ENCODE measurements around the gene ZNF236. TPM values are rescaled to one million over a fixed set of nuclear protein-coding genes. Genes with fewer than 3 reads are reported as not detected.

Gene ZNF236
- total and polyA plus RNA-seq, 4 donors: 0.38 to 23.6 (median 10.0) TPM

DNA sequence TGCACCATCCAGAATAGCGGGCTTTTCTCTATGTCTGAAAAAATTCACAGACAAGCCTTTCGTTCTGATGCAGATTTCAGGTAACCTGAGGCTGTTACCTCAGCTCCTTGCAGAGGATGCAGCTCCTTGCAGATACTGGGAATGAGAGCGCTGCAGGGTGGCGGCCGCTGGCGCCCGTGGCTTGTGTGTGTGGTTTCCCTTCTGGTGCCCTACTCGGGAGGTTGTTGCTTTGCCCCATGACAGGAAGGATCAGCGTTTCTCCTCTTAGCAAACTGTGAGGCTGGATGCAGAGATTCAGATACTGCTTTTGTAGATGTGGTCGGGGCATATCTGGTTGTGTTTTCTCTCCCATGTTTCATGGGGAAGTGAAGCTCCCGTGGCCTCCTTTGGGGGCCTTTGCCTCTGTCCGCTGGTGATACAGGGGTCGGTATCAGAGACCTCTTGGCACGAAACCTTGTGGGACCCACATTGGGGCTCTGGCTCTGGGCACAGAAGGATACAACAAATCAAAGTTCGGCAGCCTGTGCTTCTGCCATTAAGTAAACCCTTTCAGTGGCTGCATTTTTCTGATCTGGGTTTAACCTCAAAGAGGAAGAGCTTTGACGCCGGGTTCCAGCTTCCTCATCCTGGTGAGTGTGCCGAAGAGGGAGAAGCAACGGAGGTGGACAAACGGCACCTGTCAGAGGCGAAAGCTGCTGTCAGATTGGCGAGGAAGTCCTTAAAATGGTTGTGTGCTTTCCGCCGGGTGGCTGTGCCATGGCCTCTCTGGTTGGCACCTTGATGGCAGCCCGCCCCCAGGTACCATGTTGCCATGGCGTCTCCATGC is 182.4 kb downstream of the ZNF236 start:
- DNase-seq: peak; percentile 69 to 73
- no peaks in the 10 kb centered on the region for H3K27me3 ChIP-seq (ENCODE audit: control insufficient read depth in 1 of 2, insufficient read depth in 2 of 2, low read length in 1 of 2)
- no peak overlapping the region for H3K4me3 ChIP-seq (ENCODE audit: low read length in 2 of 2)
- ATAC-seq (ENCODE audit: low FRiP score): no peak
- intact Hi-C loops (cut with DNase I): loop anchor here (5.0 to 10.0 kb wide), 2 partner anchors 48 to 130 kb away; partner anchors contain the start of gene MBP (in 2 of the 2)
- no peaks in the 10 kb centered on the region for H3K9me3 ChIP-seq (ENCODE audit: control insufficient read depth, low read length)
- 84 to 86% methylated on average over 26 of the region's 26 CpGs for WGBS, 2 donors
- H3K27ac ChIP-seq (ENCODE audit: low read depth in 1 of 2, low read length in 2 of 2): no peak overlapping the region
- no peaks in the 10 kb centered on the region for H3K36me3 ChIP-seq (ENCODE audit: control insufficient read depth in 1 of 2, insufficient read depth in 2 of 2, low read length in 1 of 2)
- no peaks in the 10 kb centered on the region for H3K4me1 ChIP-seq (ENCODE audit: control insufficient read depth in 1 of 2, insufficient read depth in 2 of 2, low read length in 2 of 2)

DNA sequence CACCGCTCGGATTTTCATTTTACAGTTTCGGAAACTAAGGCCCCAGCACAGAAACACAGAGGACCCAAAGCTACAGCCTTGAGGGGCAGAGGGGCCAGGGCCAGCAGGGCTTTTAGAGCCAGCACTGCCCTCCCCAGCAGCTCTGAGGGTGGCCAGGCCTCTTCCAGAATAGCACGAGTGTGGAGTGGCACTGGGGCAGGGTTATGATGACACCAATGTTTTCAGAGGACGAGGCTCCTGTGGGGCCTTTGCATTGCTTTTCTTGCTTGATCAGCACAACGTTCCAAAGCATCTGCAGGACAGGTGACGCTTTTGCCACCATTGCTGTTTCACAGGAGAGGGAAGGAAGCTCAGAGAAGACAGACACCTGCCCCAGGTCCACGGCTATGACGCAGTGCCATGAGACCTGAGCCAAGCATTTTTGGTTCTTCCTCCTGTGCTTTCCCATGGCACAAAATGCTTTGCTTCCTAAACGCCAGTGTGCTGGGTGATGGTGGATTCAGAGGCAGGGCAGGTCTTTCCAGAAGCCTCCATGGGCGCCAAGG is 183.4 kb downstream of the ZNF236 start:
- intact Hi-C loops (cut with DNase I): loop anchor here (10.0 kb wide), 1 partner anchor 129 kb away; the partner anchor contains the start of gene MBP (in 2 of the 2)
- no peak overlapping the region for H3K27ac ChIP-seq (ENCODE audit: low read depth in 1 of 2, low read length in 2 of 2)

DNA sequence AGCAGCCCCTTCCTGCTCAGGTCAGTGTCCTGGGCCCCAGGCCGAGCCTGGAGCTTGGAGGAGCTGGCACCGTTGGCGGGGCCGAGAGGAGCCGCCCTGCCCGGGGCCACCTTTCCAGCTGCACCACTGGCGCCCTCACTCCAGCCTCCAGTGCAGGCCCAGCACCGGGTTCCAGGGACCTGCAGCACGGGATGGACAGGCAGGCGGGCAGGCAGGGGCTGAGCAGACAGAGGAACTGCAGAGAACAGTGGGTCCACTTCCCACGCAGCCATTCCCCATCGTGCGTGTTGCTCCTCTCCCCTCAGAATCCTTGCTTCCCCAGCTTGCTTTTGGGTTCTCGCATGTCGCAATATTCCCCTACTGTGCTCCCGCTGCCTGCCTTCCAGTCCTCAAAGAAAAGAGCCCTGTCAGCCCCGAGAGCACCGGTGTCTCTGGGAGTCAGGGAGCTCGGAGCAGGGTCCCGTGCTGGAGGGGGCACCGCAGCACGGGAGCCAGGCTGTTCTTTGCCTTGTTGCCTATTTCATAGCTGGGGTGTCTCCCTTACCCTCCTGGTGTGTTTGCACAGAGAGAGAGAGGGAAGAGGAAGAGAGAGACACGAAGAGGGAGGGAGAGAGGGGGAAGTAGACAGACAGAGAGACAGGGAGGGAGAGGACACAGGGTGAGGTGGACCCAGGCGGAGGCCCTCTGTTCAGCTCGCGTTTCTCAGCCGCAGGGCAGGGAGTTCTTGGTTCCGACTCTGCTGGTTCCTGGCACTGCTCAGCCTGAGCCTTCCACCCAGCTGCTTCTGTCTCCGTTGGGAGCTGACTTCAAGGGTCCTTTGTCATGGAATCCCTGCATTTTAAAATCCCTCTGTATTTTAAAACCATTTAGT is 184.2 kb downstream of the ZNF236 start:
- no peaks in the 10 kb centered on the region for H3K4me1 ChIP-seq (ENCODE audit: control insufficient read depth in 1 of 2, insufficient read depth in 2 of 2, low read length in 2 of 2)
- H3K27me3 ChIP-seq (ENCODE audit: control insufficient read depth in 1 of 2, insufficient read depth in 2 of 2, low read length in 1 of 2): no peaks in the 10 kb centered on the region
- H3K4me3 ChIP-seq (ENCODE audit: low read length in 2 of 2): no peak overlapping the region
- WGBS, 2 donors: 84 to 89% methylated on average over 28 to 29 of the region's 29 CpGs
- DNase-seq: peak; percentile 53 to 72
- no peaks in the 10 kb centered on the region for H3K36me3 ChIP-seq (ENCODE audit: control insufficient read depth in 1 of 2, insufficient read depth in 2 of 2, low read length in 1 of 2)
- ATAC-seq (ENCODE audit: low FRiP score): no peak
- no peaks in the 10 kb centered on the region for H3K9me3 ChIP-seq (ENCODE audit: control insufficient read depth, low read length)
- H3K27ac ChIP-seq (ENCODE audit: low read depth in 1 of 2, low read length in 2 of 2): no peak overlapping the region
- intact Hi-C loops (cut with DNase I): loop anchor here (10.0 kb wide), 1 partner anchor 128 kb away; the partner anchor contains the start of gene MBP (in 2 of the 2)

More for the DNA sequence above, 183.4 kb downstream of the ZNF236 start:
- Histone ChIP-seq H3K4me1 (ENCODE audit: control insufficient read depth in 1 of 2, insufficient read depth in 2 of 2, low read length in 2 of 2) (no peaks in the 10 kb centered on the region), H3K4me3 (ENCODE audit: low read length in 2 of 2) (no peak overlapping the region), H3K27me3 (ENCODE audit: control insufficient read depth in 1 of 2, insufficient read depth in 2 of 2, low read length in 1 of 2) (no peaks in the 10 kb centered on the region), H3K9me3 (ENCODE audit: control insufficient read depth, low read length) (no peaks in the 10 kb centered on the region), H3K36me3 (ENCODE audit: control insufficient read depth in 1 of 2, insufficient read depth in 2 of 2, low read length in 1 of 2) (no peaks in the 10 kb centered on the region)
- DNase-seq (peak in 1 of 2 donors; percentile 41), ATAC-seq (ENCODE audit: low FRiP score) (no peak)
- WGBS, 2 donors: 80 to 85% methylated on average over 11 of the region's 11 CpGs

DNA sequence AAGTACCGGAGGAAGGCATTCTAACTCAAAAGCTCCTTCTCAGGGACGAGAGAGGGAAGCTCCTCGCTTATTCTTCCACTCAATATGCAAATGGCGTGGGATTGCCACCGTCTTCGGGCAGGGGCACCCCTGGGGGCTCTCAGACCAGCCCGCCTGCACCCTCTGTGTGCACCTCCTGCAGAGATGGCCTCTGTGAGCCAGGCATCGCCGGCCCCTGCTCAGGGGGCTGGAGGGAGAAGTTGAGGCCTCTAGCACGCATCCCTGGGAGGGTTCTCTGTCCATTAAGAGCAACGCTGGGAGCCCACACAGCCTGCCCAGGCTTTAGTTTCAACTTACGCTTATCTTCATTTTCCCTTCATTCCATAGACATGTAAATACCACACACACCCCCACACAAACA is 184.9 kb downstream of the ZNF236 start:
- 78 to 81% methylated on average over 12 of the region's 12 CpGs for WGBS, 2 donors
- Histone ChIP-seq H3K9me3 (ENCODE audit: control insufficient read depth, low read length) (no peaks in the 10 kb centered on the region), H3K4me3 (ENCODE audit: low read length in 2 of 2) (no peak overlapping the region), H3K27me3 (ENCODE audit: control insufficient read depth in 1 of 2, insufficient read depth in 2 of 2, low read length in 1 of 2) (no peaks in the 10 kb centered on the region), H3K27ac (ENCODE audit: low read depth in 1 of 2, low read length in 2 of 2) (no peak overlapping the region), H3K4me1 (ENCODE audit: control insufficient read depth in 1 of 2, insufficient read depth in 2 of 2, low read length in 2 of 2) (no peaks in the 10 kb centered on the region), H3K36me3 (ENCODE audit: control insufficient read depth in 1 of 2, insufficient read depth in 2 of 2, low read length in 1 of 2) (no peaks in the 10 kb centered on the region)
- DNase-seq: peak in 1 of 2 donors; percentile 57
- intact Hi-C loops (cut with DNase I): loop anchor here (10.0 kb wide), 1 partner anchor 128 kb away; the partner anchor contains the start of gene MBP (in 2 of the 2)
- no peak for ATAC-seq (ENCODE audit: low FRiP score)

DNA sequence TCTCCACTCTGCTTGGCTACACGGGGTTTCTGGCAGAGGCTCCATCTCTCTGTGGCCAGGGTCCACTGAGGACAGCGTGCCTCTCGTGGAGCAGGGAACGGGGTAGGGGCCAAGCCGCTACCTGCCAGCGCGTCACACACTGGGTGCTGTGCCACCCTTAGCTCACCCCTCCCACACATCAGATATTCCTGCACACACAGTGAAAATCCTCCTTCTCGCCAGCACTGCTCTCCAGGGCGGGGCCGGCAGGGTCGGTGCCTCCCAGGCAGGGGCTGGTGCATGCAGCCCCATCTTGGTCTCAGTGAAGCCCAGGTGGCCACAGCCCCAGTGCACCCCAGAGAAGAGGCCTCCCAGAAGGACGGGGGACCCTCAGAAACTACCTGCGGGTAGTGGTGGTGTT is 185.6 kb downstream of the ZNF236 start:
- intact Hi-C loops (cut with DNase I): loop anchor here (10.0 kb wide), 1 partner anchor 127 kb away; the partner anchor contains the start of gene MBP (in 2 of the 2)
- DNase-seq (peak in 1 of 2 donors; percentile 66), ATAC-seq (ENCODE audit: low FRiP score) (no peak)
- Histone ChIP-seq H3K4me1 (ENCODE audit: control insufficient read depth in 1 of 2, insufficient read depth in 2 of 2, low read length in 2 of 2) (no peaks in the 10 kb centered on the region), H3K36me3 (ENCODE audit: control insufficient read depth in 1 of 2, insufficient read depth in 2 of 2, low read length in 1 of 2) (no peaks in the 10 kb centered on the region), H3K27ac (ENCODE audit: low read depth in 1 of 2, low read length in 2 of 2) (no peak overlapping the region), H3K4me3 (ENCODE audit: low read length in 2 of 2) (no peak overlapping the region), H3K9me3 (ENCODE audit: control insufficient read depth, low read length) (no peaks in the 10 kb centered on the region), H3K27me3 (ENCODE audit: control insufficient read depth in 1 of 2, insufficient read depth in 2 of 2, low read length in 1 of 2) (no peaks in the 10 kb centered on the region)
- WGBS, 2 donors: 91 to 92% methylated on average over 13 of the region's 13 CpGs

DNA sequence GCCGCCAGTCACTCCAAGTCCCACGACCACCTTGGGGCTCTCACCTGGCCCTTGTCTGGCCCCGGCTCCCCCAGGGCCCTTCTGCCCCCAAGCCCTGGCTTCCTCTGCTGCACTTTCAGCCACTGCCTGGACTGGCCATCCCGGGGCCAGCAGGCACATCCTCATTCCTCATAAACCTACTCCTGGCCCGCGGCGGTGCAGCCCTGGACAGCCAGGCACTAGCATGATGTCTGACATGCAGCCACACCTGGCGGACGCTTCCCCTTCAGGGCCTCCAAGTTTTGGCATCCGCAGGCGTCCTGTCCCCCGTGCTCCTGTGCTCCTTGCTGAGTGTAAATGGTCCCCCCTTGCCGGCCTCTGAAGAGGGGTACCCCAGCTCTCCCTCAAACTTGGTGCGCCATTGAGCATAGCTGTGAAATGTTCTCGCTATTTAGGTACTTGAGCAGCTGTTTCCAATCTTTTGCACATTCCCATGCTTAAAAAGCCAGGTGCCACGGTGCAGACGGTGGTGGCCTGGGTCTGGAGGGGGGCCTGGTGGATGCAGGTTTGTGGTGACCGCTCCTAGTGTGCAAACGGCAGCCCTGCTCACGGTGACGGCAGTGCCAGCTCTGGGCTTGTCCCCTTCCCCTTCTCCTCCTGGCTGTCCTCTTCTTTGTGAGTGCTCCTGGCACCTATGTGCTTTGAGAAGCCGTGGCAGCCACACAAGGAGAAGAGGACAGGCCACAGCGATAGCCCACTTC is 186.4 kb downstream of the ZNF236 start:
- H3K27ac ChIP-seq (ENCODE audit: low read depth in 1 of 2, low read length in 2 of 2): no peak overlapping the region

DNA sequence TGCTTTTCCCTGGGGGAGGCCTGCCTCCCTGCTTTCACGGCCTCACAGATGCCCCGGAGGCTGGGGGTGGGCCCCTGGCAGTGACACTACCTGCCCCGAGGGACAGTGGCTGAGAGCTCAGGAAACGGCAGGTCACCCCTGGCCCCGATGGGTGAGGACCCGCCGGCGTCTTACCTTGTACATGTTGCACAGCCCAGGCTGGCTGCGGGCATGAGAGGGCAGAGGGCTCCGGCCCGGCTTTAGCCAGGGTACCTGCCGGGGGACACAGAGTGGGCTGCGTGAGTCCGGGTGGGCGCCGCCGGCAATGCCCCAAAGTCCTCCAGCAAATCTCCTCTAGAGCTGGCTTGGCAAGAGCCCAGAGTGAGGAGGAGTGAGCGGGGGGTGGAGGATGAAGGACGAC is 187.3 kb downstream of the ZNF236 start:
- DNase-seq (peak; percentile 48 to 75), ATAC-seq (ENCODE audit: low FRiP score) (no peak)
- H3K27me3 ChIP-seq (ENCODE audit: control insufficient read depth in 1 of 2, insufficient read depth in 2 of 2, low read length in 1 of 2): no peaks in the 10 kb centered on the region
- intact Hi-C loops (cut with DNase I): loop anchor here (10.0 kb wide), 1 partner anchor 125 kb away; the partner anchor contains the start of gene MBP (in 2 of the 2)
- H3K4me3 ChIP-seq (ENCODE audit: low read length in 2 of 2): no peak overlapping the region
- no peaks in the 10 kb centered on the region for H3K4me1 ChIP-seq (ENCODE audit: control insufficient read depth in 1 of 2, insufficient read depth in 2 of 2, low read length in 2 of 2)
- no peaks in the 10 kb centered on the region for H3K9me3 ChIP-seq (ENCODE audit: control insufficient read depth, low read length)
- H3K27ac ChIP-seq (ENCODE audit: low read depth in 1 of 2, low read length in 2 of 2): no peak overlapping the region
- no peaks in the 10 kb centered on the region for H3K36me3 ChIP-seq (ENCODE audit: control insufficient read depth in 1 of 2, insufficient read depth in 2 of 2, low read length in 1 of 2)
- 86 to 89% methylated on average over 19 of the region's 19 CpGs for WGBS, 2 donors

More for the DNA sequence above, 186.4 kb downstream of the ZNF236 start:
- no peaks in the 10 kb centered on the region for H3K36me3 ChIP-seq (ENCODE audit: control insufficient read depth in 1 of 2, insufficient read depth in 2 of 2, low read length in 1 of 2)
- ATAC-seq (ENCODE audit: low FRiP score) (no peak), DNase-seq (peak; percentile 42 to 70)
- no peak overlapping the region for H3K4me3 ChIP-seq (ENCODE audit: low read length in 2 of 2)
- H3K9me3 ChIP-seq (ENCODE audit: control insufficient read depth, low read length): no peaks in the 10 kb centered on the region
- no peaks in the 10 kb centered on the region for H3K27me3 ChIP-seq (ENCODE audit: control insufficient read depth in 1 of 2, insufficient read depth in 2 of 2, low read length in 1 of 2)
- 85 to 91% methylated on average over 23 of the region's 23 CpGs for WGBS, 2 donors
- no peaks in the 10 kb centered on the region for H3K4me1 ChIP-seq (ENCODE audit: control insufficient read depth in 1 of 2, insufficient read depth in 2 of 2, low read length in 2 of 2)
- intact Hi-C loops (cut with DNase I): loop anchor here (10.0 kb wide), 1 partner anchor 126 kb away; the partner anchor contains the start of gene MBP (in 2 of the 2)

DNA sequence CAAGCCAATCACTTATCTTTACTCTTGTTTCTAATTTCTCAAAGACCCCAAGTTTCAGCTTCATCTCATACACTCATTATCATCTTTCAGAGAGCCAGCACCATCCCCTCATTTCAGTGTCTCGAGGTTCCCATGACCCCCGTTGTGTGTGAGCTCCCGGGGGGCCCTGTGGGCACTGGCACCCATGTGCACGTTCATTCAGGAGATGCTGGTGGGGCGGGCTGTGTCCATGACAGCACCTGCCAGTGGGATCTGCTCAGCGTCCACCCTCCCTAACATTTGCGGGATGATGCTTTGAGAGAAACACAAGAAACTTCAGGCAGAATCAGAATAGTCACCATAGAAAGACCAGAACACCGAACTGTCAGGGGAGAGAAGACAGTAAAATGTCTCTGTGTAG is 189.8 kb downstream of the ZNF236 start:
- Histone ChIP-seq H3K27me3 (ENCODE audit: control insufficient read depth in 1 of 2, insufficient read depth in 2 of 2, low read length in 1 of 2) (no peaks in the 10 kb centered on the region), H3K4me3 (ENCODE audit: low read length in 2 of 2) (no peak overlapping the region), H3K36me3 (ENCODE audit: control insufficient read depth in 1 of 2, insufficient read depth in 2 of 2, low read length in 1 of 2) (peaks cover 0 to 1% of the 10 kb centered on the region in 2 donors), H3K27ac (ENCODE audit: low read depth in 1 of 2, low read length in 2 of 2) (no peak overlapping the region), H3K9me3 (ENCODE audit: control insufficient read depth, low read length) (no peaks in the 10 kb centered on the region), H3K4me1 (ENCODE audit: control insufficient read depth in 1 of 2, insufficient read depth in 2 of 2, low read length in 2 of 2) (no peaks in the 10 kb centered on the region)
- intact Hi-C loops (cut with DNase I): no loop called here
- DNase-seq: no peak
- 94 to 96% methylated on average over 8 of the region's 8 CpGs for WGBS, 2 donors
- no peak for ATAC-seq (ENCODE audit: low FRiP score)
